HepG2 (cell line): ENCODE data around the gene BCKDHA. TPM values are rescaled to one million over a fixed set of nuclear protein-coding genes. Genes with fewer than 3 reads are reported as not detected.

Source experiments
- ATF5 ChIP-seq: sonication (generic); formaldehyde crosslinking; IDR thresholded peaks from 2 replicates; pipeline ENCODE4 v1.4.0; 2020; ENCODE audit warnings: mild to moderate bottlenecking, low read depth, missing genetic modification reagents
- FOXC1 ChIP-seq: sonication (generic); formaldehyde crosslinking; IDR thresholded peaks from 2 replicates; pipeline ENCODE4 v1.8.0; 2022; ENCODE audit warnings: mild to moderate bottlenecking, missing genetic modification reagents, borderline replicate concordance
- GMEB1 ChIP-seq: sonication (generic); formaldehyde crosslinking; IDR thresholded peaks from 2 replicates; pipeline ENCODE4 v1.5.1; 2020; ENCODE audit warnings: missing genetic modification reagents, mild to moderate bottlenecking, borderline replicate concordance
- HNRNPL ChIP-seq: fragments of 200-400 bp; formaldehyde crosslinking; IDR thresholded peaks from 2 replicates; pipeline ENCODE4 v1.6.1; 2017; ENCODE audit warnings: mild to moderate bottlenecking, low read depth, low read length
- HOXA3 ChIP-seq: sonication (generic); formaldehyde crosslinking; IDR thresholded peaks from 2 replicates; pipeline ENCODE4 v1.5.0; 2020; ENCODE audit warnings: missing genetic modification reagents
- IKZF5 ChIP-seq: IDR thresholded peaks from 2 replicates; pipeline ENCODE4 v1.6.1; 2018; ENCODE audit warnings: missing genetic modification reagents, mild to moderate bottlenecking, missing compliant biosample characterization
- IRF2 ChIP-seq: IDR thresholded peaks from 2 replicates; pipeline ENCODE4 v1.6.1; 2018; ENCODE audit warnings: missing genetic modification reagents, missing compliant biosample characterization
- RBM39 ChIP-seq: fragments of 200-400 bp; formaldehyde crosslinking; IDR thresholded peaks from one replicate; pipeline ENCODE4 v1.6.1; 2018; ENCODE audit warnings: antibody characterized with exemption, mild to moderate bottlenecking, low read depth, low read length; ENCODE audit not compliant: poor library complexity, severe bottlenecking
- RCOR2 ChIP-seq: IDR thresholded peaks from 2 replicates; pipeline ENCODE4 v1.6.1; 2016; ENCODE audit warnings: missing biosample characterization, missing genetic modification reagents
- YY1 ChIP-seq: IDR thresholded peaks from 2 replicates; pipeline ENCODE4 v1.6.1; 2011; ENCODE audit warnings: low read length, low read depth, moderate library complexity, mild to moderate bottlenecking; ENCODE audit not compliant: insufficient read depth, insufficient replicate concordance
- ZNF33B ChIP-seq: sonication (generic); formaldehyde crosslinking; IDR thresholded peaks from 2 replicates; pipeline ENCODE4 v1.5.1; 2020; ENCODE audit warnings: mild to moderate bottlenecking, missing genetic modification reagents
- ZNF350 ChIP-seq: sonication (generic); formaldehyde crosslinking; IDR thresholded peaks from 2 replicates; pipeline ENCODE4 v1.4.0; 2020; ENCODE audit warnings: mild to moderate bottlenecking, low read depth, missing genetic modification reagents, borderline replicate concordance
- ZNF567 ChIP-seq: sonication (generic); formaldehyde crosslinking; IDR thresholded peaks from 2 replicates; pipeline ENCODE4 v1.8.1; 2023; ENCODE audit warnings: mild to moderate bottlenecking, missing genetic modification reagents, borderline replicate concordance
- ZNF607 ChIP-seq: sonication (generic); formaldehyde crosslinking; IDR thresholded peaks from 2 replicates; pipeline ENCODE4 v1.5.1; 2020; ENCODE audit warnings: missing genetic modification reagents, mild to moderate bottlenecking, borderline replicate concordance
- ZNF678 ChIP-seq: sonication (generic); formaldehyde crosslinking; IDR thresholded peaks from 2 replicates; pipeline ENCODE4 v1.4.0; 2020; ENCODE audit warnings: mild to moderate bottlenecking, missing genetic modification reagents
- ZSCAN21 ChIP-seq: sonication (generic); formaldehyde crosslinking; IDR thresholded peaks from 2 replicates; pipeline ENCODE4 v1.8.0; 2022; ENCODE audit warnings: mild to moderate bottlenecking, missing genetic modification reagents, moderate library complexity, borderline replicate concordance
- ZSCAN9 ChIP-seq: IDR thresholded peaks from 2 replicates; pipeline ENCODE4 v1.6.1; 2016; ENCODE audit warnings: borderline replicate concordance
- polyA plus RNA-seq, 8 experiments: library from polyadenylated mRNA; depleted of rRNA in 3 of 8; stranded (reverse) in 7 of 8; unstranded in 1 of 8; fragments of >200 nt; fragmentation: Illumina TruSeq in 4 of 8; extraction: Trizol in 4 of 8; gene quantifications; 2 replicates each; pipeline versions ENCODE4 v1.2.1 to v1.2.3, GENCODE V29; 2011 to 2016; ENCODE audit warnings: low read depth in 4 of 8, missing spikeins in 1 of 8, mixed read lengths in 1 of 8; ENCODE audit not compliant: insufficient read depth in 1 of 8
- total RNA-seq, 5 experiments: library from RNA; depleted of rRNA; stranded (reverse); fragments of >200 nt; fragmentation: Illumina TruSeq; extraction: Trizol; gene quantifications; 2 replicates each; pipeline ENCODE4 v1.2.3, GENCODE V29; 2016; ENCODE audit warnings: low read depth in 1 of 5
- TF ChIP-seq, protein P1 (sequence below): sonication (generic); formaldehyde crosslinking; IDR thresholded peaks from 2 replicates; pipeline ENCODE4 v1.8.1; 2022; ENCODE audit warnings: low read depth, mild to moderate bottlenecking, missing genetic modification reagents
- TF ChIP-seq, protein P2 (sequence below): sonication (generic); formaldehyde crosslinking; IDR thresholded peaks from 2 replicates; pipeline ENCODE4 v1.8.0; 2022; ENCODE audit warnings: missing genetic modification reagents, mild to moderate bottlenecking, borderline replicate concordance
- TF ChIP-seq, protein P3 (sequence below): IDR thresholded peaks from 2 replicates; pipeline ENCODE4 v1.6.1; 2012; ENCODE audit warnings: inconsistent platforms

Gene BCKDHA
- total and polyA plus RNA-seq, 2 of the 13 experiments (the other 11 are each of a cell fraction or from before 2014, with no cell fraction given) = 11.8 to 31.5 TPM

DNA sequence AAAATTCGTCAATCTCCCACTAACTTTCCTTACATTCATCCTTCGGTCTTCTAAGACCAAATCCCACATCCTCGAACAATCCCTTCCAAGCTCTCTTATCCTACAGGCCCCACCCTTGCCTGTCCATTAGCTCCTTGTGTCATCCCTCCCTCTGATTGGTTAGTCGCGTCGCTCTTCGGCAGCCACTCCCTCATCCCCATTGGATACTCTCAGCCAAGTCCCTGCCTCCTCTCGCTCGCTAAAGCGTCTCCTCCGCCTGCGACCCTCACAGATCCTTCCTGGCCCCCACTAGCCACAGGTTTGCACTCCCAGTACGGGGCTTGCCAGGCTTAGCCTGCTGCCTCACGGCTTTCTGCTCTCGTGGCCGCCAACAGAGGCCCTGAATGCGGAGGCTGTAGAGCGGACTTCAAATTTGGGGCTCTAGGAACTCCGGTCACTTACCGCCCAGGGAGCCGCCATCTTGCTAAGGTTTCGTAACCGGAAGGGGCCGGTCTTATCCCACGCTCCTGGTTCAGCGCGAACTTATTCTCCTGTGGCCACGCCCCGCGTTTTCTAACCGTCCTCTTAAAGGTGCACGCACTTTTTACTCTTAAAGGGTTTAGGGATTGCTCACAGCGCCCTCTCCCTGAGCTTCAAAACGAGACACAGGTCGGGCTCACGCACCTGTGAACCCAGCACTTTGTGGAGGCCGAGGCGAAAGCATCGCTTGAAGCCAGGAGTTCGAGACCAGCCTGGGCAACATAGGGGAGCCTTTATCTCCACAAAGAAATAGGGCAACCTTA is 42.0 kb downstream of the BCKDHA start, which contains the start of gene DMAC2 (continued):
- TF ChIP-seq ZNF350 (peak; percentile 90; the same call in 1 of the 2 replicates), RCOR2 (CRISPR knock-in tag) (peak; percentile 53), ZSCAN9 (CRISPR knock-in tag) (0 out of 2 replicates have a peak, but pooled peaks have one; percentile 56), HOXA3 (CRISPR knock-in tag) (peak; percentile 85), RBM39 (peak; percentile 63), YY1 (peak; percentile 98), GMEB1 (peak; percentile 88), ZNF567 (0 out of 2 replicates have a peak, but pooled peaks have one; percentile 26), HNRNPL (0 out of 2 replicates have a peak, but pooled peaks have one; percentile 31), ZNF678 (CRISPR knock-in tag) (peak; percentile 50; the same call in 1 of the 2 replicates), FOXC1 (peak; percentile 80), ZNF33B (CRISPR knock-in tag) (0 out of 2 replicates have a peak, but pooled peaks have one; percentile 78), IRF2 (CRISPR knock-in tag) (0 out of 2 replicates have a peak, but pooled peaks have one; percentile 43), ZSCAN21 (CRISPR knock-in tag) (0 out of 2 replicates have a peak, but pooled peaks have one; percentile 42), ZNF607 (0 out of 2 replicates have a peak, but pooled peaks have one; percentile 66), IKZF5 (CRISPR knock-in tag) (0 out of 2 replicates have a peak, but pooled peaks have one; percentile 47), ATF5 (CRISPR knock-in tag) (no peak)
- TF ChIP-seq, protein P1, sequence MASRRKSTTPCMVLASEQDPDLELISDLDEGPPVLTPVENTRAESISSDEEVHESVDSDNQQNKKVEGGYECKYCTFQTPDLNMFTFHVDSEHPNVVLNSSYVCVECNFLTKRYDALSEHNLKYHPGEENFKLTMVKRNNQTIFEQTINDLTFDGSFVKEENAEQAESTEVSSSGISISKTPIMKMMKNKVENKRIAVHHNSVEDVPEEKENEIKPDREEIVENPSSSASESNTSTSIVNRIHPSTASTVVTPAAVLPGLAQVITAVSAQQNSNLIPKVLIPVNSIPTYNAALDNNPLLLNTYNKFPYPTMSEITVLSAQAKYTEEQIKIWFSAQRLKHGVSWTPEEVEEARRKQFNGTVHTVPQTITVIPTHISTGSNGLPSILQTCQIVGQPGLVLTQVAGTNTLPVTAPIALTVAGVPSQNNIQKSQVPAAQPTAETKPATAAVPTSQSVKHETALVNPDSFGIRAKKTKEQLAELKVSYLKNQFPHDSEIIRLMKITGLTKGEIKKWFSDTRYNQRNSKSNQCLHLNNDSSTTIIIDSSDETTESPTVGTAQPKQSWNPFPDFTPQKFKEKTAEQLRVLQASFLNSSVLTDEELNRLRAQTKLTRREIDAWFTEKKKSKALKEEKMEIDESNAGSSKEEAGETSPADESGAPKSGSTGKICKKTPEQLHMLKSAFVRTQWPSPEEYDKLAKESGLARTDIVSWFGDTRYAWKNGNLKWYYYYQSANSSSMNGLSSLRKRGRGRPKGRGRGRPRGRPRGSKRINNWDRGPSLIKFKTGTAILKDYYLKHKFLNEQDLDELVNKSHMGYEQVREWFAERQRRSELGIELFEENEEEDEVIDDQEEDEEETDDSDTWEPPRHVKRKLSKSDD = peak; percentile 78; the same call in 1 of the 2 replicates
- TF ChIP-seq, protein P2, sequence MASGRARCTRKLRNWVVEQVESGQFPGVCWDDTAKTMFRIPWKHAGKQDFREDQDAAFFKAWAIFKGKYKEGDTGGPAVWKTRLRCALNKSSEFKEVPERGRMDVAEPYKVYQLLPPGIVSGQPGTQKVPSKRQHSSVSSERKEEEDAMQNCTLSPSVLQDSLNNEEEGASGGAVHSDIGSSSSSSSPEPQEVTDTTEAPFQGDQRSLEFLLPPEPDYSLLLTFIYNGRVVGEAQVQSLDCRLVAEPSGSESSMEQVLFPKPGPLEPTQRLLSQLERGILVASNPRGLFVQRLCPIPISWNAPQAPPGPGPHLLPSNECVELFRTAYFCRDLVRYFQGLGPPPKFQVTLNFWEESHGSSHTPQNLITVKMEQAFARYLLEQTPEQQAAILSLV (CRISPR knock-in tag) = peak; percentile 28; the same call in 1 of the 2 replicates
- TF ChIP-seq, protein P3, sequence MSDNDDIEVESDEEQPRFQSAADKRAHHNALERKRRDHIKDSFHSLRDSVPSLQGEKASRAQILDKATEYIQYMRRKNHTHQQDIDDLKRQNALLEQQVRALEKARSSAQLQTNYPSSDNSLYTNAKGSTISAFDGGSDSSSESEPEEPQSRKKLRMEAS = peak; percentile 67; the same call in 1 of the 2 replicates
